ENCODE data around the gene PIGX. TPM values are rescaled to one million over a fixed set of nuclear protein-coding genes. Genes with fewer than 3 reads are reported as not detected.
A peak's percentile ranks its signal among the peaks of the same experiment; 100 is the strongest.

PIGX gene
- total RNA-seq, 4 donors from 2014 or later = 10.2 to 61.5 (median 34.1) TPM

- Histone ChIP-seq H3K4me1 (no peaks in the 10 kb centered on the region), H3K36me3 (no peaks in the 10 kb centered on the region), H3K4me3 (no peak overlapping the region), H3K27ac (peak overlapping the region in 1 of 2 donors; percentile 54), H3K27me3 (no peaks in the 10 kb centered on the region), H3K9me3 (no peaks in the 10 kb centered on the region)
- no peak for DNase-seq
- TF ChIP-seq CTCF (IDR thresholded peaks at IDR 0.05) (no peak), POLR2A (IDR thresholded peaks at IDR 0.05) (no peak)
- intact Hi-C loops (cut with DNase I; ENCODE audit: low total_unique reads) = no loop called here
These were observed 41.8 kb upstream of the PIGX start for GRCh38 chr3:196670339-196670738.

GRCh38 chr3:196673632-196674031 lies 38.5 kb upstream of the PIGX start:
- Histone ChIP-seq H3K27ac (no peak overlapping the region), H3K4me1 (no peaks in the 10 kb centered on the region), H3K36me3 (no peaks in the 10 kb centered on the region), H3K9me3 (no peaks in the 10 kb centered on the region), H3K27me3 (no peaks in the 10 kb centered on the region), H3K4me3 (no peak overlapping the region)
- no peak for DNase-seq
- TF ChIP-seq CTCF (IDR thresholded peaks at IDR 0.05) = no peak
- TF ChIP-seq POLR2A (IDR thresholded peaks at IDR 0.05) = no peak
- intact Hi-C loops (cut with DNase I; ENCODE audit: low total_unique reads) = no loop called here

- H3K27me3 ChIP-seq = no peaks in the 10 kb centered on the region
- DNase-seq = no peak
- no peaks in the 10 kb centered on the region for H3K9me3 ChIP-seq
- no peak overlapping the region for H3K27ac ChIP-seq
- H3K4me3 ChIP-seq = no peak overlapping the region
- no peak for TF ChIP-seq POLR2A (IDR thresholded peaks at IDR 0.05)
- no peak for TF ChIP-seq CTCF (IDR thresholded peaks at IDR 0.05)
- intact Hi-C loops (cut with DNase I; ENCODE audit: low total_unique reads) = no loop called here
- no peaks in the 10 kb centered on the region for H3K4me1 ChIP-seq
- H3K36me3 ChIP-seq = no peaks in the 10 kb centered on the region
These were observed 34.8 kb upstream of the PIGX start for GRCh38 chr3:196677353-196677752.

GRCh38 chr3:196677931-196678330 lies 34.2 kb upstream of the PIGX start:
- no peak for TF ChIP-seq POLR2A (IDR thresholded peaks at IDR 0.05)
- no peak for TF ChIP-seq CTCF (IDR thresholded peaks at IDR 0.05)
- Histone ChIP-seq H3K27me3 (no peaks in the 10 kb centered on the region), H3K9me3 (no peaks in the 10 kb centered on the region), H3K4me1 (no peaks in the 10 kb centered on the region), H3K36me3 (no peaks in the 10 kb centered on the region), H3K4me3 (no peak overlapping the region), H3K27ac (no peak overlapping the region)
- intact Hi-C loops (cut with DNase I; ENCODE audit: low total_unique reads) = no loop called here
- no peak for DNase-seq

- no peaks in the 10 kb centered on the region for H3K36me3 ChIP-seq
- H3K27ac ChIP-seq = peak overlapping the region in 1 of 2 donors; percentile 45
- peaks cover 0 to 4% of the 10 kb centered on the region in 2 donors for H3K4me1 ChIP-seq
- DNase-seq = peak; percentile 48 to 49
- no peaks in the 10 kb centered on the region for H3K9me3 ChIP-seq
- peak in 1 of 2 donors; percentile 12 for TF ChIP-seq POLR2A (IDR thresholded peaks at IDR 0.05)
- peak; percentile 82 to 91 (median 85) for TF ChIP-seq CTCF (IDR thresholded peaks at IDR 0.05)
- no peaks in the 10 kb centered on the region for H3K27me3 ChIP-seq
- intact Hi-C loops (cut with DNase I; ENCODE audit: low total_unique reads) = no loop called here
- H3K4me3 ChIP-seq = no peak overlapping the region
These were observed 27.4 kb upstream of the PIGX start for GRCh38 chr3:196684548-196685407.

Data from uterus (tissue), 4 donors.